ENCODE measurements around the gene KCNT2. TPM values are rescaled to one million over a fixed set of nuclear protein-coding genes. Genes with fewer than 3 reads are reported as not detected.
A peak's percentile ranks its signal among the peaks of the same experiment; 100 is the strongest.

KCNT2 gene
- total and polyA plus RNA-seq, 2 experiments from 2014 or later: 1.2 to 8.8 TPM

DNA sequence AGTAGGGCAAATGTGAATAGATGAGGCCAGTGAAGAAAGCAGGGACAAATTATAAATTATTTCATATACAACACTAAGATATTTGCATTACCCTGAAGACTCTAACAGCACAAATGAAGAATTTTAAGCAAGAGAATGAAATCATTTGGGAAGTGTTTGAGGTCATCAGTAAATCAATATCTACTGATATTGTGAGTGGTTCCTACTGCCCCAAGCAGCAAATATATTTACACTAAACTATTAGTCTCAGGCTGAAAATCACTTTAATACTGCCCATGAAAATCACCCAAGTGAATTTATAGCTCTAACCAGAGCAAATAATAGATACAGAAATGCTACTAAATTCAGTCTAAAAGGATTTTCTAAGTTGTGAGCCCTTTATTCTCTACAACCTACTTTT lies 163.6 kb downstream of the KCNT2 start:
- Histone ChIP-seq H3K79me2 (no peaks in the 10 kb centered on the region), H2AFZ (no peak overlapping the region), H3K27ac (no peak overlapping the region), H3K4me3 (no peak overlapping the region), H3K9me3 (ENCODE audit: low read depth) (no peaks in the 10 kb centered on the region), H4K20me1 (ENCODE audit: insufficient read depth, poor library complexity, severe bottlenecking) (no peaks in the 10 kb centered on the region), H3K36me3 (replicated peaks; ENCODE audit: insufficient read depth, low read depth) (no peaks in the 10 kb centered on the region), H3K4me2 (no peak overlapping the region), H3K27me3 (no peaks in the 10 kb centered on the region), H3K9me2 (replicated peaks; ENCODE audit: insufficient read depth) (no peaks in the 10 kb centered on the region), H3K4me1 (ENCODE audit: insufficient read depth) (no peaks in the 10 kb centered on the region)
- TF ChIP-seq EZH2 (IDR thresholded peaks at IDR 0.05; ENCODE audit: borderline replicate concordance) (no peak), EZH2phosphoT487 (IDR thresholded peaks at IDR 0.05; ENCODE audit: low read depth, severe bottlenecking, unreplicated experiment) (no peak)
- TF ChIP-seq, protein P1, sequence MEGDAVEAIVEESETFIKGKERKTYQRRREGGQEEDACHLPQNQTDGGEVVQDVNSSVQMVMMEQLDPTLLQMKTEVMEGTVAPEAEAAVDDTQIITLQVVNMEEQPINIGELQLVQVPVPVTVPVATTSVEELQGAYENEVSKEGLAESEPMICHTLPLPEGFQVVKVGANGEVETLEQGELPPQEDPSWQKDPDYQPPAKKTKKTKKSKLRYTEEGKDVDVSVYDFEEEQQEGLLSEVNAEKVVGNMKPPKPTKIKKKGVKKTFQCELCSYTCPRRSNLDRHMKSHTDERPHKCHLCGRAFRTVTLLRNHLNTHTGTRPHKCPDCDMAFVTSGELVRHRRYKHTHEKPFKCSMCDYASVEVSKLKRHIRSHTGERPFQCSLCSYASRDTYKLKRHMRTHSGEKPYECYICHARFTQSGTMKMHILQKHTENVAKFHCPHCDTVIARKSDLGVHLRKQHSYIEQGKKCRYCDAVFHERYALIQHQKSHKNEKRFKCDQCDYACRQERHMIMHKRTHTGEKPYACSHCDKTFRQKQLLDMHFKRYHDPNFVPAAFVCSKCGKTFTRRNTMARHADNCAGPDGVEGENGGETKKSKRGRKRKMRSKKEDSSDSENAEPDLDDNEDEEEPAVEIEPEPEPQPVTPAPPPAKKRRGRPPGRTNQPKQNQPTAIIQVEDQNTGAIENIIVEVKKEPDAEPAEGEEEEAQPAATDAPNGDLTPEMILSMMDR (IDR thresholded peaks at IDR 0.05; ENCODE audit: poor library complexity): no peak
- no peak for DNase-seq (ENCODE audit: low spot score)

DNA sequence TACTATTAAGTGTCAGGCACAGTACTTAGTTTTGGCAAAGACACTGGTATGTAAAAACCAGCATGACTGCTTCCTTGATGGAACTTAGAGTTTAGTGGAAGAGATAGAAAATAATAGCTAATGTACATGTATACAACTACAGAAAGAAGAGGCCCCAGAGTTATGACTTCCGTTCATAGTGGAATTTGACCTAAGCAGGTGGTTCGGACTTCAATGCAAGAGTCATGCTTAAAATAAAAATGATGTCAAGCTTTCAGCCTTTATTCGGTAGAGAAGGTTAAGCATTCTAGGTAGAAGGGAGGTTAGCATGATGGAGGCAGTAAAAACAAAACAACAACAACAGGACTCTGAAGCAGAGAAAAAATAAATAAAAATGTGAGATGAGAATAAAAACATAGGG lies 165.9 kb downstream of the KCNT2 start:
- Histone ChIP-seq H2AFZ (no peak overlapping the region), H3K4me1 (ENCODE audit: insufficient read depth) (no peaks in the 10 kb centered on the region), H3K9me3 (ENCODE audit: low read depth) (no peaks in the 10 kb centered on the region), H3K4me3 (no peak overlapping the region), H3K9me2 (replicated peaks; ENCODE audit: insufficient read depth) (no peaks in the 10 kb centered on the region), H3K27ac (no peak overlapping the region), H3K79me2 (no peaks in the 10 kb centered on the region), H4K20me1 (ENCODE audit: insufficient read depth, poor library complexity, severe bottlenecking) (no peaks in the 10 kb centered on the region), H3K36me3 (replicated peaks; ENCODE audit: insufficient read depth, low read depth) (no peaks in the 10 kb centered on the region), H3K27me3 (no peaks in the 10 kb centered on the region), H3K4me2 (no peak overlapping the region)
- TF ChIP-seq EZH2phosphoT487 (IDR thresholded peaks at IDR 0.05; ENCODE audit: low read depth, severe bottlenecking, unreplicated experiment) (no peak), EZH2 (IDR thresholded peaks at IDR 0.05; ENCODE audit: borderline replicate concordance) (no peak)
- TF ChIP-seq, protein P1 (IDR thresholded peaks at IDR 0.05; ENCODE audit: poor library complexity): no peak
- 91% methylated on average over 3 of the region's 3 CpGs for WGBS (ENCODE audit: low lambda C conversion rate, missing lambda C conversion rate)
- no peak for DNase-seq (ENCODE audit: low spot score)

DNA sequence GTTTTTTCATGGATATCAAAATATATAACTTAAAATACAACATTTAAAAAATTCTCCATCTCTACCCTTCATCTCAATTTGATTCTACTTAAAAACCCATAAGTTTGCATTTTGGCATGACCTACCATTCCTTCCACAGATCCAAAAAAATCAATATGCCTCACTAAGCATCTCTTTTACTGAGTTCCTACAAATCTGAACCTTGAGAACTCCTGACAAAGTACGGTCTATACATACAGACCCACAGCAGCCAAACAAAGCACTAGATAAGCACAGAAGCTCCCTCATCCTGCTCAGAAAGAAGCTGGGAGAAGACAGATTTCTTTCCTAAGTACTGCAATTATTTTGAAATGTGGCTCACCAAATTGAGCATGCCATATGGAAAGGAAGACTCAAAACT lies 167.5 kb downstream of the KCNT2 start:
- WGBS (ENCODE audit: low lambda C conversion rate, missing lambda C conversion rate): 64% methylated on average over 1 of the region's 1 CpG
- Histone ChIP-seq H3K36me3 (replicated peaks; ENCODE audit: insufficient read depth, low read depth) (no peaks in the 10 kb centered on the region), H4K20me1 (ENCODE audit: insufficient read depth, poor library complexity, severe bottlenecking) (no peaks in the 10 kb centered on the region), H3K9me2 (replicated peaks; ENCODE audit: insufficient read depth) (no peaks in the 10 kb centered on the region), H2AFZ (no peak overlapping the region), H3K79me2 (no peaks in the 10 kb centered on the region), H3K4me3 (no peak overlapping the region), H3K27ac (no peak overlapping the region), H3K9me3 (ENCODE audit: low read depth) (no peaks in the 10 kb centered on the region), H3K27me3 (no peaks in the 10 kb centered on the region), H3K4me1 (ENCODE audit: insufficient read depth) (no peaks in the 10 kb centered on the region), H3K4me2 (no peak overlapping the region)
- DNase-seq (ENCODE audit: low spot score): no peak
- no peak for TF ChIP-seq EZH2phosphoT487 (IDR thresholded peaks at IDR 0.05; ENCODE audit: low read depth, severe bottlenecking, unreplicated experiment)
- TF ChIP-seq, protein P1 (IDR thresholded peaks at IDR 0.05; ENCODE audit: poor library complexity): no peak

DNA sequence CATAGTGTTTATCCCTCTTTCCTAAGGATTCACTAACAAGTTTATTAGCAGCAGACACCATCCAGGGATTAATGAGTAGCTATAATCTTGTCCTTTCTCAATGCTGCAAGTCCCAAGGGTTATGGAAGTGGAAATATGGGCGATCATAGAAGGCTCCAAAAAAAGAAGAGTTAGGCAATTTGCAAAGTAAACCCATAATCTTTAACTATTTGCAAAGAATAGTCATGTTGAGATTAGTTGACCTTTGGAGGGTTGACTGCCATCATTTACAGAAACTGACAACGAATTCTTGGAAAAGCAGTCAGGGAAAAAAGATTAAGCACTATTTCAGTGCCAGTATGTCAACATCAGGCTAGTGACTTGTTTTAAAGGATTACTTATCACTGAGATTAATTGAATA lies 169.9 kb downstream of the KCNT2 start:
- 26% methylated on average over 2 of the region's 2 CpGs for WGBS (ENCODE audit: low lambda C conversion rate, missing lambda C conversion rate)
- peak; percentile 16 for DNase-seq (ENCODE audit: low spot score)
- peak overlapping the region; percentile 20 for H3K27ac ChIP-seq

More for the DNA sequence above, 169.9 kb downstream of the KCNT2 start:
- Histone ChIP-seq H4K20me1 (ENCODE audit: insufficient read depth, poor library complexity, severe bottlenecking) (no peaks in the 10 kb centered on the region), H3K9me3 (ENCODE audit: low read depth) (no peaks in the 10 kb centered on the region), H3K4me1 (ENCODE audit: insufficient read depth) (no peaks in the 10 kb centered on the region), H3K79me2 (no peaks in the 10 kb centered on the region), H3K9me2 (replicated peaks; ENCODE audit: insufficient read depth) (no peaks in the 10 kb centered on the region), H3K36me3 (replicated peaks; ENCODE audit: insufficient read depth, low read depth) (no peaks in the 10 kb centered on the region), H3K4me3 (no peak overlapping the region), H2AFZ (no peak overlapping the region), H3K27me3 (no peaks in the 10 kb centered on the region), H3K4me2 (peak overlapping the region; percentile 7)
- TF ChIP-seq, protein P1 (IDR thresholded peaks at IDR 0.05; ENCODE audit: poor library complexity): no peak
- no peak for TF ChIP-seq EZH2 (IDR thresholded peaks at IDR 0.05; ENCODE audit: borderline replicate concordance)
- no peak for TF ChIP-seq EZH2phosphoT487 (IDR thresholded peaks at IDR 0.05; ENCODE audit: low read depth, severe bottlenecking, unreplicated experiment)
